H1 (cell line): ENCODE data around the gene TEX29. TPM values are rescaled to one million over a fixed set of nuclear protein-coding genes. Genes with fewer than 3 reads are reported as not detected.

Source experiments
- CTCF ChIA-PET: fragments of 300-600 bp; sonication (Branson Sonifier 250); formaldehyde crosslinking; loops from one replicate; lab custom pipeline; 2021; ENCODE audit not compliant: partially characterized antibody; lab: Charles Lee
- POLR2A ChIA-PET: fragments of 300-600 bp; sonication (Branson Sonifier 250); formaldehyde crosslinking; loops from one replicate; lab custom pipeline; 2021; ENCODE audit warnings: inconsistent platforms; ENCODE audit not compliant: partially characterized antibody; lab: Charles Lee
- DNase-seq, 2 experiments: peaks; one replicate each; pipeline versions ENCODE4 v3.0.0 to v3.0.0-alpha.2; 2010 to 2022; ENCODE audit warnings: low spot score in 2 of 2, low read depth in 1 of 2, mixed read lengths in 1 of 2
- FAIRE-seq: peaks from 2 replicates; lab custom pipeline; 2011; peaks lifted over from hg19 to GRCh38; lab: Jason Lieb, UNC
- H2AFZ ChIP-seq: 2 replicates; pipeline ENCODE4 v1.8.1; 2012; ENCODE audit warnings: low read length, inconsistent platforms
- H2AK5ac ChIP-seq: 2 replicates; pipeline ENCODE4 v1.6.1; 2013; ENCODE audit warnings: low read depth, low read length
- H2BK120ac ChIP-seq: replicated peaks from 2 replicates; pipeline ENCODE3; 2013; ENCODE audit warnings: low read depth, low read length, inconsistent platforms
- H2BK12ac ChIP-seq: 2 replicates; pipeline ENCODE4 v1.6.1; 2013; ENCODE audit warnings: low read depth, low read length
- H2BK15ac ChIP-seq: 2 replicates; pipeline ENCODE4 v1.6.1; 2013; ENCODE audit warnings: low read length
- H2BK20ac ChIP-seq: 2 replicates; pipeline ENCODE4 v1.6.1; 2013; ENCODE audit warnings: low read length
- H2BK5ac ChIP-seq: 2 replicates; pipeline ENCODE4 v1.6.1; 2013; ENCODE audit warnings: low read depth, low read length
- H3K14ac ChIP-seq: 2 replicates; pipeline ENCODE4 v1.6.1; 2013; ENCODE audit warnings: inconsistent platforms; ENCODE audit not compliant: insufficient read length
- H3K18ac ChIP-seq: 2 replicates; pipeline ENCODE4 v1.6.1; 2013; ENCODE audit warnings: low read length; ENCODE audit errors: extremely low read depth
- H3K23ac ChIP-seq: 2 replicates; pipeline ENCODE4 v1.6.1; 2013; ENCODE audit warnings: inconsistent platforms; ENCODE audit not compliant: insufficient read length
- H3K23me2 ChIP-seq: 2 replicates; pipeline ENCODE4 v1.6.1; 2013; ENCODE audit warnings: low read depth, low read length
- H3K27ac ChIP-seq: 2 replicates; pipeline ENCODE4 v1.6.1; 2011; ENCODE audit warnings: low read depth, low read length, inconsistent platforms
- H3K27me3 ChIP-seq, 4 experiments: replicated peaks in 1 of 4; 1 replicate in 1 of 4; 2 replicates in 3 of 4; pipeline versions ENCODE4 v1.6.1 to v1.8.1; 2011 to 2013; ENCODE audit warnings: low read length in 3 of 4, mild to moderate bottlenecking in 3 of 4, inconsistent platforms in 2 of 4, mixed read lengths in 2 of 4, moderate library complexity in 1 of 4; ENCODE audit not compliant: control insufficient read depth in 3 of 4, insufficient read depth in 3 of 4; ENCODE audit errors: extremely low read depth in 1 of 4
- H3K36me3 ChIP-seq, 4 experiments: 2 replicates each; pipeline versions ENCODE4 v1.6.1 to v1.8.1; 2011 to 2013; ENCODE audit warnings: mild to moderate bottlenecking in 4 of 4, low read length in 3 of 4, moderate library complexity in 2 of 4, control low read depth in 1 of 4, inconsistent platforms in 1 of 4; ENCODE audit not compliant: insufficient read depth in 4 of 4, control insufficient read depth in 2 of 4
- H3K4ac ChIP-seq: replicated peaks from 2 replicates; pipeline ENCODE3; 2013; ENCODE audit warnings: low read length, low read depth, mixed read lengths, inconsistent platforms; ENCODE audit not compliant: insufficient read length
- H3K4me1 ChIP-seq, 4 experiments: replicated peaks in 1 of 4; 1 replicate in 1 of 4; 2 replicates in 3 of 4; pipeline versions ENCODE4 v1.6.1 to v1.8.1; 2011 to 2013; ENCODE audit warnings: low read length in 3 of 4, inconsistent platforms in 2 of 4, mixed read lengths in 1 of 4; ENCODE audit not compliant: insufficient read depth in 4 of 4, control insufficient read depth in 3 of 4
- H3K4me2 ChIP-seq, 2 experiments: 2 replicates each; pipeline versions ENCODE4 v1.6.1 to v1.8.1; 2011 to 2013; ENCODE audit warnings: low read depth in 2 of 2, low read length in 2 of 2, control low read depth in 1 of 2, inconsistent platforms in 1 of 2, mild to moderate bottlenecking in 1 of 2; ENCODE audit not compliant: insufficient read depth in 1 of 2
- H3K4me3 ChIP-seq, 4 experiments: fragments of 200-600, 300-600 bp in 1 of 4; sonication (generic), shearing (Covaris generic), sonication (Bioruptor Twin) in 1 of 4; 2 replicates each; pipeline versions ENCODE4 v1.5.1 to v1.8.1; 2011 to 2016; ENCODE audit warnings: low read length in 4 of 4, low read depth in 3 of 4, control low read depth in 2 of 4, inconsistent platforms in 2 of 4, mild to moderate bottlenecking in 2 of 4, mixed read lengths in 1 of 4, moderate library complexity in 1 of 4; ENCODE audit not compliant: insufficient read depth in 2 of 4; ENCODE audit errors: extremely low read depth in 1 of 4
- H3K56ac ChIP-seq: replicated peaks from 2 replicates; pipeline ENCODE3; 2013; ENCODE audit warnings: low read depth, mild to moderate bottlenecking, mixed read lengths, low read length, inconsistent platforms; ENCODE audit not compliant: insufficient read length
- H3K79me1 ChIP-seq: 2 replicates; pipeline ENCODE4 v1.6.1; 2013; ENCODE audit warnings: low read depth, low read length, control low read depth
- H3K79me2 ChIP-seq, 2 experiments: 2 replicates each; pipeline versions ENCODE4 v1.6.1 to v1.8.1; 2012 to 2013; ENCODE audit warnings: low read length in 2 of 2, mild to moderate bottlenecking in 2 of 2, inconsistent platforms in 1 of 2; ENCODE audit not compliant: insufficient read depth in 2 of 2, control insufficient read depth in 1 of 2
- H3K9ac ChIP-seq, 4 experiments: replicated peaks in 1 of 4; 1 replicate in 1 of 4; 2 replicates in 3 of 4; pipeline versions ENCODE4 v1.6.1 to v1.8.1; 2011 to 2013; ENCODE audit warnings: low read depth in 3 of 4, low read length in 3 of 4, control low read depth in 2 of 4, mild to moderate bottlenecking in 2 of 4, moderate library complexity in 2 of 4, inconsistent platforms in 1 of 4; ENCODE audit errors: extremely low read depth in 1 of 4
- H3K9me3 ChIP-seq, 2 experiments: 2 replicates each; pipeline versions ENCODE4 v1.6.1 to v1.8.1; 2012 to 2013; ENCODE audit warnings: mild to moderate bottlenecking in 2 of 2, moderate library complexity in 2 of 2, control low read depth in 1 of 2, inconsistent platforms in 1 of 2, low read depth in 1 of 2, low read length in 1 of 2, mixed read lengths in 1 of 2; ENCODE audit not compliant: insufficient read depth in 2 of 2
- H4K20me1 ChIP-seq, 2 experiments: replicated peaks in 1 of 2; 2 replicates each; pipeline versions ENCODE3 to v1.8.1; 2011 to 2013; ENCODE audit warnings: inconsistent platforms in 2 of 2, low read length in 2 of 2, mild to moderate bottlenecking in 1 of 2; ENCODE audit not compliant: insufficient read depth in 2 of 2, control insufficient read depth in 1 of 2
- H4K5ac ChIP-seq: 2 replicates; pipeline ENCODE4 v1.6.1; 2013; ENCODE audit warnings: low read length, low read depth, mixed read lengths, inconsistent platforms; ENCODE audit not compliant: insufficient read length
- H4K8ac ChIP-seq: 2 replicates; pipeline ENCODE4 v1.8.0; 2013; ENCODE audit warnings: mild to moderate bottlenecking, moderate library complexity, low read length, inconsistent platforms; ENCODE audit not compliant: insufficient read depth; ENCODE audit errors: extremely low read depth
- H4K91ac ChIP-seq: replicated peaks from 2 replicates; pipeline ENCODE3; 2013; ENCODE audit warnings: low read length, mixed read lengths, inconsistent platforms; ENCODE audit not compliant: insufficient read length
- E2F6 ChIP-seq: IDR thresholded peaks from 2 replicates; pipeline ENCODE4 v1.6.1; 2012; ENCODE audit warnings: inconsistent platforms
- KDM5A ChIP-seq: fragments of 200-600 bp; IDR thresholded peaks from 2 replicates; pipeline ENCODE4 v1.7.1; 2012; ENCODE audit warnings: mild to moderate bottlenecking, low read length, inconsistent platforms, mixed read lengths
- NRF1 ChIP-seq: IDR thresholded peaks from 2 replicates; pipeline ENCODE4 v1.6.1; 2011; ENCODE audit warnings: mild to moderate bottlenecking, low read depth, low read length, improper control_type of control experiment
- SAP30 ChIP-seq: fragments of 300-600 bp; sonication (generic); IDR thresholded peaks from 2 replicates; pipeline ENCODE4 v1.7.1; 2012; ENCODE audit warnings: low read length, moderate library complexity, mild to moderate bottlenecking, inconsistent platforms; ENCODE audit not compliant: insufficient read depth, insufficient replicate concordance
- SP2 ChIP-seq: IDR thresholded peaks from 2 replicates; pipeline ENCODE4 v1.6.1; 2012; ENCODE audit warnings: mild to moderate bottlenecking, low read length, inconsistent platforms
- SRF ChIP-seq: IDR thresholded peaks from 2 replicates; pipeline ENCODE4 v1.6.1; 2011; ENCODE audit warnings: mild to moderate bottlenecking, low read depth, low read length, moderate library complexity
- TAF1 ChIP-seq: IDR thresholded peaks from 2 replicates; pipeline ENCODE4 v1.6.1; 2011; ENCODE audit warnings: mild to moderate bottlenecking, low read depth, low read length
- WGBS, 2 experiments: shearing (Covaris generic) in 1 of 2; methylation state at CpG; one replicate each; pipeline versions ENCODE4 v1.1.6 to v1.1.7; 2013 to 2015; ENCODE audit warnings: low lambda C conversion rate in 2 of 2, mixed read lengths in 2 of 2, inconsistent platforms in 1 of 2, low coverage in 1 of 2, missing lambda C conversion rate in 1 of 2; ENCODE audit not compliant: insufficient replicate concordance in 2 of 2, insufficient coverage in 1 of 2, insufficient read length in 1 of 2; ENCODE audit errors: extremely low coverage in 1 of 2, missing lambda C conversion rate in 1 of 2; 5-methylcytosine and 5-hydroxymethylcytosine counted together
- polyA plus RNA-seq, 7 experiments: library from polyadenylated mRNA; depleted of rRNA in 3 of 7; stranded (reverse) in 5 of 7; unstranded in 2 of 7; fragments of >200 nt in 5 of 7; fragments of 200-250 nt in 2 of 7; gene quantifications; 1 replicate in 5 of 7; 2 replicates in 1 of 7; 4 replicates in 1 of 7; pipeline versions ENCODE4 v1.2.1 to v1.2.3, GENCODE V29; 2011 to 2013; ENCODE audit warnings: missing spikeins in 2 of 7, mixed read lengths in 2 of 7
- total RNA-seq: library from RNA; stranded (reverse); fragmentation: NEBNext Ultra II Directional; extraction: Animal tissue kit (Norgen Biotek cat#: 25700); gene quantifications from 2 replicates; pipeline ENCODE4 v1.2.1, GENCODE V29; 2021
- TF ChIP-seq, protein P1 (sequence below): IDR thresholded peaks from 2 replicates; pipeline ENCODE4 v1.6.1; 2011; ENCODE audit warnings: low read length, improper control_type of control experiment
- TF ChIP-seq, protein P2 (sequence below): IDR thresholded peaks from 2 replicates; pipeline ENCODE4 v1.6.1; 2011; ENCODE audit warnings: low read depth, mild to moderate bottlenecking, low read length; ENCODE audit not compliant: insufficient read depth

TEX29 gene
- total and polyA plus RNA-seq, 2 of the 8 experiments (the other 6 are each of a cell fraction or from before 2014, with no cell fraction given) = 0.08 TPM; not detected in 1

DNA sequence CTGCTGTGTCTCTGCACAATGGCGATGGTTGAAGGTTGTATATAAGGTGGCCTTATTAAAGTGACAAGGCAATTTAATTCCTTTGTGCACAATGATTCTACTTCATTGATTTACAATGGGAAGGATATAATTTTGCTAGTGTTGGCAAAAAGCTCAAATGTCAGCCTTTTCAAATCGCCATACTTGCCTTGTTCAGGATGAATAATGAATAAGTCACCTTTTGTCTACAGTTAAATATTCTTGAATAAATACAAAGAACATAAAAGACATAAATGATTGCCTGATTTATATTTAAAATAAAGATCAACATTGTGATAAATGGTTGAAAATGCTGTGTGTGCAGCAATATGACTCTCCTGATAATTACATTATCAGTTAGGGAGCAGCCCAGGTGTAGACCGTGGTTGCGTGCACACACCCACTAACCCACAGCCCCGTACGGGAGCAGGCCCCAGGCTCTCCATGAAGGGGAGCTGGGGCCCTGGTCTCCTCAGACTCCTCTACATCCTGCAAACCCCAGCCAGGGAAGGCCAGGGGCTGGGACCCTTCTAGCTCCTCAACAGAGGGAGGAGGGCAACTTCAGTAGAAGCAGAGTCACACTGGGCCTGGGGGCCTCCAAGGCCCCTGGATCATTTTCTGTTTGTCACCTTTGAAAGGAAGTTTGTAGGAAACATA is 64.9 kb downstream of the TEX29 start:
- no peak for TF ChIP-seq E2F6
- TF ChIP-seq, protein P1, sequence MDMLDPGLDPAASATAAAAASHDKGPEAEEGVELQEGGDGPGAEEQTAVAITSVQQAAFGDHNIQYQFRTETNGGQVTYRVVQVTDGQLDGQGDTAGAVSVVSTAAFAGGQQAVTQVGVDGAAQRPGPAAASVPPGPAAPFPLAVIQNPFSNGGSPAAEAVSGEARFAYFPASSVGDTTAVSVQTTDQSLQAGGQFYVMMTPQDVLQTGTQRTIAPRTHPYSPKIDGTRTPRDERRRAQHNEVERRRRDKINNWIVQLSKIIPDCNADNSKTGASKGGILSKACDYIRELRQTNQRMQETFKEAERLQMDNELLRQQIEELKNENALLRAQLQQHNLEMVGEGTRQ = no peak
- TF ChIP-seq, protein P2, sequence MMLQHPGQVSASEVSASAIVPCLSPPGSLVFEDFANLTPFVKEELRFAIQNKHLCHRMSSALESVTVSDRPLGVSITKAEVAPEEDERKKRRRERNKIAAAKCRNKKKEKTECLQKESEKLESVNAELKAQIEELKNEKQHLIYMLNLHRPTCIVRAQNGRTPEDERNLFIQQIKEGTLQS = no peak
- no peak for TF ChIP-seq SRF
- TF ChIP-seq NRF1 = no peak
- no peak for TF ChIP-seq TAF1
- no peak for TF ChIP-seq KDM5A
- no peak for TF ChIP-seq SP2
- no peak for TF ChIP-seq SAP30
- WGBS, 2 experiments = 93% methylated on average over 6 of the region's 6 CpGs; no CpG with 5 or more reads in 1 of the 2 experiments
- H2BK12ac ChIP-seq = no peak overlapping the region
- H4K8ac ChIP-seq = no peak overlapping the region
- H3K27me3 ChIP-seq = no peaks in the 10 kb centered on the region
- no peak overlapping the region for H2BK120ac ChIP-seq
- peaks cover 3% of the 10 kb centered on the region; the same call in 1 of the 2 replicates for H3K79me1 ChIP-seq
- DNase-seq = no peak
- H3K4me2 ChIP-seq = no peak overlapping the region
- no peaks in the 10 kb centered on the region for H3K36me3 ChIP-seq
- H3K23ac ChIP-seq = no peak overlapping the region
- CTCF ChIA-PET = interaction anchor here (1.0 to 1.3 kb wide), 2 partner anchors 25 to 51 kb away, joined by 3 read pairs; no protein-coding TSS in a partner anchor
- no peak overlapping the region for H3K4ac ChIP-seq
- no peak overlapping the region for H4K91ac ChIP-seq
- no peak overlapping the region for H3K18ac ChIP-seq
- no peak overlapping the region for H2BK5ac ChIP-seq
- no peak overlapping the region for H3K14ac ChIP-seq
- H3K4me1 ChIP-seq = no peaks in the 10 kb centered on the region; a peak in 1 of 7 replicates
- H4K20me1 ChIP-seq = peaks cover 0 to 3% of the 10 kb centered on the region in 2 experiments
- no peak overlapping the region for H2BK20ac ChIP-seq
- no peak overlapping the region for H2AK5ac ChIP-seq
- H3K27ac ChIP-seq = no peak overlapping the region
- no peak for FAIRE-seq
- H3K4me3 ChIP-seq = no peak overlapping the region
- H3K23me2 ChIP-seq = 0 out of 2 replicates have a peak, but pooled peaks cover 5% of the 10 kb centered on the region
- H2AFZ ChIP-seq = no peak overlapping the region
- H3K9ac ChIP-seq = no peak overlapping the region
- POLR2A ChIA-PET = no interaction called here
- no peak overlapping the region for H4K5ac ChIP-seq
- peaks cover under 1 to 7% of the 10 kb centered on the region in 2 experiments; a peak in 2 of 4 replicates for H3K9me3 ChIP-seq
- H3K79me2 ChIP-seq = no peaks in the 10 kb centered on the region
- H2BK15ac ChIP-seq = no peak overlapping the region
- no peak overlapping the region for H3K56ac ChIP-seq
